Endometrium (tissue), 2 donors: Measurements from ENCODE around the gene CLCNKA.

ENCODE experiments used
- FAIRE-seq: peaks from 2 replicates; lab custom pipeline; 2012; peaks lifted over from hg19 to GRCh38; lab: Jason Lieb, UNC
- donor health status: control.
- donor health status: control.

Gene CLCNKA

DNA sequence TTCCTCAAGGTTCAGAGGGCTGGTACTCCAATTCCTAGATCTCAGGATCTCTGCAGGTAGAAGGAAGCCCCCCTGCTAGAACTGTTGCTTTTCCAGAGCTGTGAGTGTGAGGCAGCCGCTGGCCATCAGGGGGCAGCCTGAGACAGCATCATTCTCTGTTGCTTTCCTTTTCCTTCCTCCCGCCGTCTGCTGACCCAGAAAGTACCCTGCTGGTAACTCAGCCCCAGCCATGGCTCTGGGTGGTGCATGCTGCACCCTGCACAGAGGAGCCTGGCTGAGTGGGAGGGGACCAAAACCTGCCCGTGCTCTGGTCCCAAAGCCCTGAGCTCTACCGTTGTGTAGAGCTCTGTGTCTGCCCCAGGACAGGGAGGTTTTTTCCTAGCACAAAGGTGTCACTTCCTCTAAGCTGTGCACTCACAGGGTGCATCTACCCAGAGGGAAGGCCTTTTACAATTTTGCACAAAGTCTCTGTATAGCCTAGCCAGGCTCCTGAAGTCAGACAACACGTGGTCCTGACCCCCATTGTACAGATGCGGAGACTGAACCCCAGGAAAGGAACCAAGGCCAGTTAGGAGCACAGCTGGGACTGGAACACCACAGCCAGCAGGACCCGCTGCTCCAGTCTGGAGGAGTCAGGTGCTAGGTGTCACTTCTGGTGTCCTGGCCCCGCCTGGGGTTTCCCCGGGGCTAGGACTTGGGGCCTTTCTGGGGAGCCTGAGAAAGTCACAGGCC lies 57.3 kb downstream of the CLCNKA start:
- no peak for FAIRE-seq

DNA sequence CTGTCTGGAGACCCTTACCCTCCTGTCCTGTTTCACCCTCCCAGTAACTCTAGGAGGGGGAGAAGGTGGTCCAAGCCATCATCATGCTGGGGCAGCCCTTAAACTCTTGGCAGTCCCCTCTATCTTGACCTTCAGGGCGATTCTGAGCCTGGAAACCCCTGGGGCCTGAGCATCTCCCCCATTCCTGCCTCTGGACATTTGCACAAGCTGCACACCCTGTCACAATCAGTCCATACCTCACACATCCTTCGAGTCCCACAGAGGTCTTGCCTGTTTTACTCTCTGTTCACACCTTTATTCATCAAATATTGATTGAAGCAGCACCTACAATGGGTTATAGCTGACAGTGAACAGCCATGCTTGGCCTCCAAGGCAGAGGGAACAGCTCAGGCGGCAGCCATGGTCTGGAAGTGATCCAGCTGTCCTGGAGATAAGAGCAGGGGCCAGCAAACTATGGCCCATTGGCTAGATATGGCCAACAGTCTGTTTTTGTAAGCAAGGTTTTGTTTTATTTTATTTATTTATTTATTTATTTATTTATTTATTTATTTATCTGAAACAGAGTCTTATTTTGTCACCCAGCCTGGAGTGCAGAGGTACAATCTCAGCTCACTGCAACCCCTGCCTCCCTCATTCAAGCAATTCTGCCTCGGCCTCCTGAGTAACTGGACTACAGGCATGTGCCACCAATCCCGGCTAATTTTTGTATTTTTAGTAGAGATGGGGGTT lies 58.8 kb downstream of the CLCNKA start:
- no peak for FAIRE-seq

- FAIRE-seq: no peak
These were observed 59.8 kb downstream of the CLCNKA start for GRCh38 chr1:16081636-16082035.

DNA sequence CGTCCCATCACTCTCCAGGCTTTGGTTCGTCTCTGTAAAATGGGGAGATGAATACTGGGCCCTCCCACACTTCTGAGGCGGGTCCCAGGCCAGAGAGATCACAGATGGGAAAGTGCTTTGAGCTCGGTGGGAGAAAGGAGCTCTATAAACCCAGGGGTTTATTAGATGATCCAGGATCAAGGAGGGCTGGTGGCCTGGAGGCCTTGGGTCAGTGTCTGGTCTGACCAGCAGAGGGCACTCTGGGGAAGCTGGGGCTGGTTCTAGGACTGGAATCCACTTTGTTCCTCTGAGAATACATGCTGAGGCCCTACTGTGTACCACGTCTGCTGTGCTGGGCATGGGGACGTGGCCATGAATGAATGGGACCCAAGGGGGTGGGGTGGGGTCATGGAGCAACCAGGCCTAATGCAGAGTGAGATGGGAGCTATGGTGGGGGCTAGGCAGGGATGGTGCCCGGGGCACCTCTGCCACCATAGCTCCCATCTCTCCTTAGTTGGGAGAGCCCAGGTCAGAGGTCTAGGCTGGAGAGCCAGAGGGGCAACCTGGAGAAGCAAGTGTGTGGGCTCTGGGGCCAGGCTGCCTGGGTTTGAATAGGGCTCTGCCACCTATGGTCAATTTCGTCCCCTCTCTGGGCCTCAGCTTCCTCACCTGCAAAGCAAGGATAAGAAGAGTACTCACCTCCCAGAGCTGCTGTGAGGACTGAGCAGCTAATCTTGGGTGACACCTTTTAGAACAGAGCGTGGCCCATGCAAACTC lies 60.6 kb downstream of the CLCNKA start:
- FAIRE-seq: no peak

DNA sequence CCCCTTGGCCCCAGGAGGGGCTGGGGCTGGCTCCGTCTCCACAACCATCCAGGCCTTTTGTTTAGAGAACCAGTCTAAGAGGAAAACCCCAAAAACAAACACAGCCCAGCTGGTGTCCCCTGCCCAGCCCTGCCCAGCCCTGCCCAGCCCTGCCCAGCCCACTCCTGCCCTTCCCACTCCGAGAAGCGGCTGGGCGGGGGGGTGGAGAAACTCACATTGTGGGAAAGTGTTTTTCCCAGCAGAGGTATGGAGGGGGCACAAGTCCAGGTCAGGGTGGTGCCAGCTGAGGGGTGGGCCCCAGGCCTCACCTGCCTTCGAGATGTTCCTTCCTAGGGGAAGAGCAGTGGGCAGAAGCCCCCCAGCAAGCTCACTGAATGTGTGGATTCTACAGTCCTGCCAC lies 61.6 kb downstream of the CLCNKA start:
- FAIRE-seq: no peak
